Measurements from ENCODE around the gene MLEC. TPM values are rescaled to one million over a fixed set of nuclear protein-coding genes. Genes with fewer than 3 reads are reported as not detected.

The MLEC gene
- total and polyA plus RNA-seq, 2 experiments from 2014 or later = 135 to 210 TPM

DNA sequence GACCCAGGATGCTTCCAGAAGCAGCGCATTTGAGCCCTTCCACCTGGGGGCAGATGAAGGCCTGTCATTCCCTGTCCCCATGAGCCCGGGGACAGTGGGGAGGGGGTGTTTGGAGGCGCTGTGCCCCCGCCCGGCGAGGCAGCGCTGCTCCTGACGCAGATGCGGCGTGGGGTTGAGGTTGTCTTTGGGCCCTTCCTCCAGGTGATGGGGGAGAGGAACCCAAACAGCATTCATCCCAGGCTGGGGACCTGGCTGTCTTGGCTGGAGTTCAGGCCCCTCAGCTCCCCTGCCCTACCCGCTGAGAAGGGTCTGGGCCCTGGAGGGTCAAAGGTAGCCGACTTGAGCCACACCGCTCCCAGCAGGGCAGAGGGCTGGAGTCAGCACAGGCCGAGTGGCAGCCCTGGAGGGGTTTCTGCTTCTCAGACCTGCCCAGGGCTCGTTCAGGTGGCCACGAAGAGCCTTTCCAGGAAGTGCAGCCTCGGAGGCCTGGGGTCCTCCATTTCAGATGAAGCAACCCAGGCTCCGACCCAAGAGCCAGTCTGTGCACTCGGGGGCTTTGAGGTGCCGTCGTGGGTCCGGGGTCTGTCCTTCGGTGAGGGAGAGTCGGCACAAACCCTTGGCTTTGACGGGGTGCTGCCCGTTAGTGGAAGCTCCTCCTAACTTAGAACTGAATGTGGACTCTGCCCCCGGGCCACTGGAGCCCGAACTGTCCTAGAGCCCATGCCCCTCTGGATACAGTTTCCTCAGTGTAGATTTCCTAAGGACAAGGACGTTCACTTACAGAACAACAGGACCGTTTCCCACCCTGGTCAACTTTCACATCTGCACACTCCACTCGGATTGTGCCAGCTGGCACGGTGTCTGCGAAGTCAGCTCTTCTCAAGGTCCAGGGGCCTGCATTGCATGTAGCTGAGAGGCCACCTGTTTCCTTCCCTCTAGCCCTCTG, 54.8 kb downstream of the MLEC start:
- Histone ChIP-seq H3K27ac (no peak overlapping the region), H3K27me3 (no peaks in the 10 kb centered on the region), H3K9me2 (replicated peaks; ENCODE audit: insufficient read depth) (no peaks in the 10 kb centered on the region), H4K20me1 (ENCODE audit: insufficient read depth, poor library complexity, severe bottlenecking) (no peaks in the 10 kb centered on the region), H3K4me3 (no peak overlapping the region), H3K36me3 (replicated peaks; ENCODE audit: insufficient read depth, low read depth) (no peaks in the 10 kb centered on the region), H2AFZ (no peak overlapping the region), H3K4me1 (ENCODE audit: insufficient read depth) (no peaks in the 10 kb centered on the region), H3K4me2 (no peak overlapping the region), H3K9me3 (ENCODE audit: low read depth) (no peaks in the 10 kb centered on the region), H3K79me2 (no peaks in the 10 kb centered on the region)
- DNase-seq (ENCODE audit: low spot score) = no peak
- WGBS (ENCODE audit: low lambda C conversion rate, missing lambda C conversion rate) = 91% methylated on average over 32 of the region's 33 CpGs
- TF ChIP-seq, protein P1, sequence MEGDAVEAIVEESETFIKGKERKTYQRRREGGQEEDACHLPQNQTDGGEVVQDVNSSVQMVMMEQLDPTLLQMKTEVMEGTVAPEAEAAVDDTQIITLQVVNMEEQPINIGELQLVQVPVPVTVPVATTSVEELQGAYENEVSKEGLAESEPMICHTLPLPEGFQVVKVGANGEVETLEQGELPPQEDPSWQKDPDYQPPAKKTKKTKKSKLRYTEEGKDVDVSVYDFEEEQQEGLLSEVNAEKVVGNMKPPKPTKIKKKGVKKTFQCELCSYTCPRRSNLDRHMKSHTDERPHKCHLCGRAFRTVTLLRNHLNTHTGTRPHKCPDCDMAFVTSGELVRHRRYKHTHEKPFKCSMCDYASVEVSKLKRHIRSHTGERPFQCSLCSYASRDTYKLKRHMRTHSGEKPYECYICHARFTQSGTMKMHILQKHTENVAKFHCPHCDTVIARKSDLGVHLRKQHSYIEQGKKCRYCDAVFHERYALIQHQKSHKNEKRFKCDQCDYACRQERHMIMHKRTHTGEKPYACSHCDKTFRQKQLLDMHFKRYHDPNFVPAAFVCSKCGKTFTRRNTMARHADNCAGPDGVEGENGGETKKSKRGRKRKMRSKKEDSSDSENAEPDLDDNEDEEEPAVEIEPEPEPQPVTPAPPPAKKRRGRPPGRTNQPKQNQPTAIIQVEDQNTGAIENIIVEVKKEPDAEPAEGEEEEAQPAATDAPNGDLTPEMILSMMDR (IDR thresholded peaks at IDR 0.05; ENCODE audit: poor library complexity) = no peak
- TF ChIP-seq EZH2phosphoT487 (IDR thresholded peaks at IDR 0.05; ENCODE audit: low read depth, severe bottlenecking, unreplicated experiment) (no peak), EZH2 (IDR thresholded peaks at IDR 0.05; ENCODE audit: borderline replicate concordance) (no peak)

DNA sequence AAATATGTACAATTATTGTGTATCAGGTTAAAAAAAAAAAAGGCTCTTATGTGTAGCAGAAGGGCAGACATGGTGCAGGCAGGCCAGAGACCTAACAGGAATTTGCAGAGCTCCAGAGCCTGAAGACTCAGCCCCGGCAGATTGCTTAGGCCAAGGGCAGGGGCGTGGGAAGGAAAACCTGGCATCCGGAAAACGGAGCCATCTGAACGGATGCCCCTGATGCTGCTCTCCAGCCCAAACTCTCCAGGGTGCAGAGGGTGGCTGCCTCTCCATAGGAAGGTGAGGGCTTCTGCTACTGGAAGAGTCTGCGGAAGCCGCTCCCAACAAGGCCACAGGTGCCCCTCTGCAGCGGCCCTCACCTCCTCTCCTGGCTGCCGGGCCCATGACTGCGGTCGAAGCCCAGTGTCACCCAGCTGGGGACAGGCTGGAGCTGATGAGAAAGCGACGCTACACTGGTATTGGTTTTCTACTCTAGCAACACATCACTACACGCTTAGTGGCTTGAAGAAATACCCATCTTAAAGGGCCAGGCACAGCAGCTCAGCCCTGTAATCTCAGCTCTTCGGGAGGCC, 58.1 kb downstream of the MLEC start:
- no peaks in the 10 kb centered on the region for H3K36me3 ChIP-seq (replicated peaks; ENCODE audit: insufficient read depth, low read depth)
- 89% methylated on average over 15 of the region's 15 CpGs for WGBS (ENCODE audit: low lambda C conversion rate, missing lambda C conversion rate)
- no peaks in the 10 kb centered on the region for H3K9me2 ChIP-seq (replicated peaks; ENCODE audit: insufficient read depth)
- H2AFZ ChIP-seq = no peak overlapping the region
- H3K27me3 ChIP-seq = no peaks in the 10 kb centered on the region
- no peaks in the 10 kb centered on the region for H3K9me3 ChIP-seq (ENCODE audit: low read depth)
- H3K4me3 ChIP-seq = no peak overlapping the region
- H3K4me1 ChIP-seq (ENCODE audit: insufficient read depth) = no peaks in the 10 kb centered on the region
- TF ChIP-seq EZH2 (IDR thresholded peaks at IDR 0.05; ENCODE audit: borderline replicate concordance) (no peak), EZH2phosphoT487 (IDR thresholded peaks at IDR 0.05; ENCODE audit: low read depth, severe bottlenecking, unreplicated experiment) (no peak)
- TF ChIP-seq, protein P1 (IDR thresholded peaks at IDR 0.05; ENCODE audit: poor library complexity) = no peak
- no peak overlapping the region for H3K4me2 ChIP-seq
- no peaks in the 10 kb centered on the region for H4K20me1 ChIP-seq (ENCODE audit: insufficient read depth, poor library complexity, severe bottlenecking)
- H3K27ac ChIP-seq = no peak overlapping the region
- no peaks in the 10 kb centered on the region for H3K79me2 ChIP-seq
- no peak for DNase-seq (ENCODE audit: low spot score)

DNA sequence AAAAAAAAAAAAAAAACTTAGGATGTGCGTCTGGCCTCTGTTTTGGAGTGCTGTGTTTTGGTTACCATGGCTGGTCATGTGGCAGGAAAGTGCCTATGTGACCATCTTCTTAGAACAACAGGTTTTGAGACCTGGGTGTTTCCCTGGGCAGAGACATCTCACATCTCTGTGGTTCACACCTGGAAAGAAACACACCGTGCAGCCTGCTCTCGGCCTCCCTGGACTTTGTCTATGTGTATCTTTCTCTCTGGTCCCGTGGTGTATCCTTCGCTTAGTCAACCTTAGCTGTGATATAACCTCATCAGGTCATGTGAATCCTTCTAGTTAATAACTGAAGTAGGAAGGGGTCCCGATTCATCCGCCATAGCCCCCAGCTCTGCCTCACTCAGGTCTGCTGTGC, 61.3 kb downstream of the MLEC start:
- peak; percentile 67 for DNase-seq (ENCODE audit: low spot score)
- no peak overlapping the region for H3K4me3 ChIP-seq
- H3K27ac ChIP-seq = peak overlapping the region; percentile 91
- no peaks in the 10 kb centered on the region for H3K9me2 ChIP-seq (replicated peaks; ENCODE audit: insufficient read depth)
- H3K9me3 ChIP-seq (ENCODE audit: low read depth) = no peaks in the 10 kb centered on the region
- H3K79me2 ChIP-seq = no peaks in the 10 kb centered on the region
- no peak overlapping the region for H2AFZ ChIP-seq
- WGBS (ENCODE audit: low lambda C conversion rate, missing lambda C conversion rate) = 79% methylated on average over 7 of the region's 7 CpGs
- TF ChIP-seq, protein P1 (IDR thresholded peaks at IDR 0.05; ENCODE audit: poor library complexity) = no peak
- TF ChIP-seq EZH2phosphoT487 (IDR thresholded peaks at IDR 0.05; ENCODE audit: low read depth, severe bottlenecking, unreplicated experiment) = no peak
- no peaks in the 10 kb centered on the region for H4K20me1 ChIP-seq (ENCODE audit: insufficient read depth, poor library complexity, severe bottlenecking)
- no peaks in the 10 kb centered on the region for H3K36me3 ChIP-seq (replicated peaks; ENCODE audit: insufficient read depth, low read depth)
- no peaks in the 10 kb centered on the region for H3K4me1 ChIP-seq (ENCODE audit: insufficient read depth)
- no peaks in the 10 kb centered on the region for H3K27me3 ChIP-seq
- H3K4me2 ChIP-seq = no peak overlapping the region
